ENCODE measurements around the gene PCDH8. TPM values are rescaled to one million over a fixed set of nuclear protein-coding genes. Genes with fewer than 3 reads are reported as not detected.

Gene PCDH8
- total RNA-seq, 1 experiment from 2014 or later = not detected

DNA sequence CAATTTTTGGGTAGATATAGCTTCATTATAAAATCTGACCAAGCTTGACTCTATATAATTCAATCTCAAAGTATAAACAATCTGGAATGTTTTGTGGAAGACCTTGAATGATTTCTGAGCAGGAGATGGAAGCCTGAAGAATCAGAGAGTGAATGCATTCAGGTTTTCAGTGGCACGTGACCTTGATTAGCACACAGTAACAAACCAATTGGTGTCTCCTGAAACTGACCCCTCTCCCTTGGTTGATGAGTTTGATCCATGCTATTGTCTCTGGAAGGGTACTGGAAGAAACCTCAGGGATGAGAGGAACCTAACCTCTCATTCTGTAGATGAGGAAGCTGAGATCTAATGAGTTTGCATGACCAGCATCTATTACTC is 39.6 kb downstream of the PCDH8 start:
- POLR2A ChIA-PET = no interaction called here
- no peak for ATAC-seq
- Histone ChIP-seq H3K9ac (ENCODE audit: low read length) (no peak overlapping the region), H3K79me2 (ENCODE audit: insufficient read depth, low read length) (no peaks in the 10 kb centered on the region), H3K4me2 (ENCODE audit: low read length) (no peak overlapping the region), H3K4me3 (replicated peaks in 1 of 2; ENCODE audit: low read depth in 1 of 2, low read length in 2 of 2) (no peak overlapping the region), H3K9me2 (ENCODE audit: insufficient read depth) (no peaks in the 10 kb centered on the region), H4K20me1 (ENCODE audit: insufficient read depth) (no peaks in the 10 kb centered on the region), H3K9me3 (ENCODE audit: control insufficient read depth in 1 of 2, insufficient read depth in 1 of 2, low read depth in 1 of 2, low read length in 2 of 2) (no peaks in the 10 kb centered on the region), H3K27me3 (ENCODE audit: insufficient read depth, low read length) (peaks cover 9% of the 10 kb centered on the region; the same call in 1 of the 2 replicates), H3K36me3 (ENCODE audit: control insufficient read depth in 1 of 2, insufficient read depth in 2 of 2, low read length in 2 of 2) (no peaks in the 10 kb centered on the region), H3K27ac (ENCODE audit: low read depth, low read length) (no peak overlapping the region), H2AFZ (ENCODE audit: low read depth, low read length, poor library complexity, severe bottlenecking) (no peak overlapping the region), H3K4me1 (ENCODE audit: control insufficient read depth in 1 of 2, insufficient read depth in 2 of 2, low read length in 2 of 2) (peaks cover 0 to 4% of the 10 kb centered on the region in 2 experiments; a peak in 2 of 4 replicates)
- DNase-seq (ENCODE audit: low read depth, low spot score) = no peak
- CTCF ChIA-PET = interaction anchor here (0.7 to 3.5 kb wide), 10 partner anchors 14 to 358 kb away, joined by 3 to 39 read pairs (median 9); partner anchors contain the start of gene SUGT1
- no peak for TF ChIP-seq RAD21 (IDR thresholded peaks at IDR 0.05; ENCODE audit: low read depth)
- no peak for TF ChIP-seq POLR2A (IDR thresholded peaks at IDR 0.05; ENCODE audit: borderline replicate concordance, extremely low read depth, insufficient read depth, insufficient read length)
- TF ChIP-seq ZFX (IDR thresholded peaks at IDR 0.05) = no peak
- TF ChIP-seq FOSL1 (IDR thresholded peaks at IDR 0.05; ENCODE audit: low read depth) = no peak
- TF ChIP-seq, protein P1, sequence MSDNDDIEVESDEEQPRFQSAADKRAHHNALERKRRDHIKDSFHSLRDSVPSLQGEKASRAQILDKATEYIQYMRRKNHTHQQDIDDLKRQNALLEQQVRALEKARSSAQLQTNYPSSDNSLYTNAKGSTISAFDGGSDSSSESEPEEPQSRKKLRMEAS (IDR thresholded peaks at IDR 0.05) = no peak
- TF ChIP-seq EZH2 (IDR thresholded peaks at IDR 0.05) = no peak
- BruUV-seq (replicated peaks) = no TSS peak
- intact Hi-C loops (cut with micrococcal nuclease) = loop anchor here (1.0 to 10.0 kb wide), 5 partner anchors 102 to 464 kb away; partner anchors contain the start of gene SUGT1
- RAD21 ChIA-PET (ENCODE audit: low non-redundant PET in 1 of 2, low total read pairs in 2 of 2, uncharacterized antibody in 2 of 2, unreplicated experiment in 2 of 2) = interaction anchor here in 1 of 2 experiments (1.0 kb wide), 1 partner anchor 103 kb away, joined by 3 read pairs; no protein-coding TSS in a partner anchor

DNA sequence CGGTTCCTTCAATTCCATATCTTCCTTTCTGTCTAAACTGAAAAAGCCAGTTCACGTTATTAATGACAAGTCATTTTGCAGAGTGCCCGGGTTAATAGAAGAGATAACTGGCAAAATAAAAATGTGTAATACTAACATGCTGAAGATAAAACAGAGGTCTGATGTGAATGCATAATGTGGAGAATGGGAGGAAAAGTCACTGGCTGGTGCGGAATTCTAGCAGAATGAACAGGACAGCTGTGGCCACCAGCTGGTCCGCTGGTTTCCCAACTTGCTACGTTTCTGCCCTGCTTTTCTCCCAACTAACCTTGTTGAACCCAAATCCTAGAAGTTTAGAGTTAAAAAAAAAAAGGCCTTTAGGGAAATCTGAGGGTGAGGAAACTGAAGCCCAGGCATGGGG is 42.4 kb downstream of the PCDH8 start:
- DNase-seq (ENCODE audit: low read depth, low spot score) (no peak), ATAC-seq (no peak)
- ChIA-PET RAD21 (ENCODE audit: low non-redundant PET in 1 of 2, low total read pairs in 2 of 2, uncharacterized antibody in 2 of 2, unreplicated experiment in 2 of 2) (no interaction called here), CTCF (no interaction called here), POLR2A (no interaction called here)
- intact Hi-C loops (cut with micrococcal nuclease) = loop anchor here (5.0 to 10.0 kb wide), 2 partner anchors 154 to 461 kb away; partner anchors contain the start of gene SUGT1
- H3K9me3 ChIP-seq (ENCODE audit: control insufficient read depth in 1 of 2, insufficient read depth in 1 of 2, low read depth in 1 of 2, low read length in 2 of 2) = no peaks in the 10 kb centered on the region
- H3K4me2 ChIP-seq (ENCODE audit: low read length) = no peak overlapping the region
- H2AFZ ChIP-seq (ENCODE audit: low read depth, low read length, poor library complexity, severe bottlenecking) = no peak overlapping the region
- H3K36me3 ChIP-seq (ENCODE audit: control insufficient read depth in 1 of 2, insufficient read depth in 2 of 2, low read length in 2 of 2) = no peaks in the 10 kb centered on the region
- peaks cover 0 to 4% of the 10 kb centered on the region in 2 experiments; a peak in 2 of 4 replicates for H3K4me1 ChIP-seq (ENCODE audit: control insufficient read depth in 1 of 2, insufficient read depth in 2 of 2, low read length in 2 of 2)
- no peak overlapping the region for H3K4me3 ChIP-seq (replicated peaks in 1 of 2; ENCODE audit: low read depth in 1 of 2, low read length in 2 of 2)
- no peak overlapping the region for H3K27ac ChIP-seq (ENCODE audit: low read depth, low read length)
- no peaks in the 10 kb centered on the region for H4K20me1 ChIP-seq (ENCODE audit: insufficient read depth)
- H3K79me2 ChIP-seq (ENCODE audit: insufficient read depth, low read length) = no peaks in the 10 kb centered on the region
- H3K9me2 ChIP-seq (ENCODE audit: insufficient read depth) = no peaks in the 10 kb centered on the region
- H3K9ac ChIP-seq (ENCODE audit: low read length) = no peak overlapping the region
- no TSS peak for BruUV-seq (replicated peaks)
- H3K27me3 ChIP-seq (ENCODE audit: insufficient read depth, low read length) = peaks cover 9% of the 10 kb centered on the region; the same call in 1 of the 2 replicates
- TF ChIP-seq RAD21 (IDR thresholded peaks at IDR 0.05; ENCODE audit: low read depth) = no peak
- no peak for TF ChIP-seq YY1 (IDR thresholded peaks at IDR 0.05; ENCODE audit: extremely low read depth, insufficient replicate concordance, low read depth, low read length)
- TF ChIP-seq CBX3 (IDR thresholded peaks at IDR 0.05; ENCODE audit: low read depth) = no peak
- TF ChIP-seq EZH2 (IDR thresholded peaks at IDR 0.05) = no peak
- no peak for TF ChIP-seq ZNF274 (IDR thresholded peaks at IDR 0.05; ENCODE audit: low read depth, low read length)
- TF ChIP-seq POLR2AphosphoS5 (IDR thresholded peaks at IDR 0.05; ENCODE audit: low read depth, low read length) = no peak
- TF ChIP-seq, protein P2, sequence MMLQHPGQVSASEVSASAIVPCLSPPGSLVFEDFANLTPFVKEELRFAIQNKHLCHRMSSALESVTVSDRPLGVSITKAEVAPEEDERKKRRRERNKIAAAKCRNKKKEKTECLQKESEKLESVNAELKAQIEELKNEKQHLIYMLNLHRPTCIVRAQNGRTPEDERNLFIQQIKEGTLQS (IDR thresholded peaks at IDR 0.05) = no peak
- TF ChIP-seq JUND (IDR thresholded peaks at IDR 0.05) = no peak
- no peak for TF ChIP-seq EGR1 (IDR thresholded peaks at IDR 0.05; ENCODE audit: low read depth)
- TF ChIP-seq SIN3A (IDR thresholded peaks at IDR 0.05; ENCODE audit: low read depth) = no peak
- TF ChIP-seq POLR2A (IDR thresholded peaks at IDR 0.05; ENCODE audit: borderline replicate concordance, extremely low read depth, insufficient read depth, insufficient read length) = no peak
- no peak for TF ChIP-seq CEBPB (IDR thresholded peaks at IDR 0.05; ENCODE audit: low read depth)
- no peak for TF ChIP-seq ZFX (IDR thresholded peaks at IDR 0.05)
- no peak for TF ChIP-seq ELF1 (IDR thresholded peaks at IDR 0.05; ENCODE audit: borderline replicate concordance, low read depth)
- TF ChIP-seq, protein P3, sequence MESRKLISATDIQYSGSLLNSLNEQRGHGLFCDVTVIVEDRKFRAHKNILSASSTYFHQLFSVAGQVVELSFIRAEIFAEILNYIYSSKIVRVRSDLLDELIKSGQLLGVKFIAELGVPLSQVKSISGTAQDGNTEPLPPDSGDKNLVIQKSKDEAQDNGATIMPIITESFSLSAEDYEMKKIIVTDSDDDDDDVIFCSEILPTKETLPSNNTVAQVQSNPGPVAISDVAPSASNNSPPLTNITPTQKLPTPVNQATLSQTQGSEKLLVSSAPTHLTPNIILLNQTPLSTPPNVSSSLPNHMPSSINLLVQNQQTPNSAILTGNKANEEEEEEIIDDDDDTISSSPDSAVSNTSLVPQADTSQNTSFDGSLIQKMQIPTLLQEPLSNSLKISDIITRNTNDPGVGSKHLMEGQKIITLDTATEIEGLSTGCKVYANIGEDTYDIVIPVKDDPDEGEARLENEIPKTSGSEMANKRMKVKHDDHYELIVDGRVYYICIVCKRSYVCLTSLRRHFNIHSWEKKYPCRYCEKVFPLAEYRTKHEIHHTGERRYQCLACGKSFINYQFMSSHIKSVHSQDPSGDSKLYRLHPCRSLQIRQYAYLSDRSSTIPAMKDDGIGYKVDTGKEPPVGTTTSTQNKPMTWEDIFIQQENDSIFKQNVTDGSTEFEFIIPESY (IDR thresholded peaks at IDR 0.05; ENCODE audit: extremely low read depth, insufficient replicate concordance, low read length) = no peak

Data from HCT116 (cell line).